ENCODE results near the gene TBC1D21.
A peak's percentile ranks its signal among the peaks of the same experiment; 100 is the strongest.

The TBC1D21 gene

GRCh38 chr15:73924171-73924921, 51.0 kb downstream of the TBC1D21 start (continued):
- no peak for TF ChIP-seq ZNF155 (tag by site-specific recombination; IDR thresholded peaks at IDR 0.05)
- TF ChIP-seq ZNF514 (tag by site-specific recombination; IDR thresholded peaks at IDR 0.05): no peak
- TF ChIP-seq HOXC10 (CRISPR knock-in tag; IDR thresholded peaks at IDR 0.05): no peak
- peak; percentile 90 for TF ChIP-seq ZBTB48 (tag by site-specific recombination; IDR thresholded peaks at IDR 0.05)
- no peak for TF ChIP-seq ZNF704 (tag by site-specific recombination; IDR thresholded peaks at IDR 0.05)
- no peak for TF ChIP-seq ZNF2 (tag by site-specific recombination; IDR thresholded peaks at IDR 0.05)
- TF ChIP-seq ZNF624 (tag by site-specific recombination; IDR thresholded peaks at IDR 0.05): no peak
- no peak for TF ChIP-seq REST (tag by site-specific recombination; IDR thresholded peaks at IDR 0.05)
- TF ChIP-seq ZNF341 (tag by site-specific recombination; IDR thresholded peaks at IDR 0.05; ENCODE audit: low read depth): peak; percentile 80; the same call in 1 of the 2 replicates
- TF ChIP-seq ZNF112 (tag by site-specific recombination; IDR thresholded peaks at IDR 0.05): no peak
- no peak for TF ChIP-seq ZNF292 (tag by site-specific recombination; IDR thresholded peaks at IDR 0.05; ENCODE audit: borderline replicate concordance, low read depth)
- no peak for TF ChIP-seq ZNF777 (tag by site-specific recombination; IDR thresholded peaks at IDR 0.05; ENCODE audit: borderline replicate concordance)
- no peak for TF ChIP-seq ZNF391 (tag by site-specific recombination; IDR thresholded peaks at IDR 0.05; ENCODE audit: borderline replicate concordance, low read depth)
- TF ChIP-seq ZNF19 (tag by site-specific recombination; IDR thresholded peaks at IDR 0.05; ENCODE audit: low read depth): no peak
- no peak for TF ChIP-seq ZBTB49 (tag by site-specific recombination; IDR thresholded peaks at IDR 0.05; ENCODE audit: low read depth)
- peak; percentile 36; the same call in 1 of the 2 replicates for TF ChIP-seq OSR2 (tag by site-specific recombination; IDR thresholded peaks at IDR 0.05)
- no peak for TF ChIP-seq ZBTB26 (tag by site-specific recombination; optimal IDR thresholded peaks at IDR 0.05)
- no peak for TF ChIP-seq PRDM4 (tag by site-specific recombination; IDR thresholded peaks at IDR 0.05)
- TF ChIP-seq ZNF473 (tag by site-specific recombination; IDR thresholded peaks at IDR 0.05): no peak
- TF ChIP-seq ZNF621 (tag by site-specific recombination; IDR thresholded peaks at IDR 0.05): no peak
- TF ChIP-seq MEIS1 (CRISPR knock-in tag; IDR thresholded peaks at IDR 0.05; ENCODE audit: borderline replicate concordance): no peak
- TF ChIP-seq KLF17 (tag by site-specific recombination; IDR thresholded peaks at IDR 0.05): peak; percentile 93
- TF ChIP-seq ZNF362 (tag by site-specific recombination; IDR thresholded peaks at IDR 0.05): 0 out of 2 replicates have a peak, but pooled peaks have one; percentile 59
- TF ChIP-seq PRDM6 (tag by site-specific recombination; IDR thresholded peaks at IDR 0.05): no peak

Measured in HEK293 (cell line).